Keratinocyte (primary cell): Measurements from ENCODE around the gene SCYGR2. TPM values are rescaled to one million over a fixed set of nuclear protein-coding genes. Genes with fewer than 3 reads are reported as not detected.

Experiments used
- DNase-seq: peaks from one replicate; pipeline ENCODE4 v3.0.0-alpha.2; 2011; ENCODE audit warnings: low read depth, missing footprints, low spot score
- FAIRE-seq: peaks from 2 replicates; lab custom pipeline; 2011; peaks lifted over from hg19 to GRCh38; lab: Jason Lieb, UNC
- H2AFZ ChIP-seq: 2 replicates; pipeline ENCODE4 v1.6.0; 2012; ENCODE audit warnings: low read length, control low read depth, inconsistent platforms; ENCODE audit not compliant: control insufficient read depth
- H3K27ac ChIP-seq: 2 replicates; pipeline ENCODE4 v1.5.1; 2011; ENCODE audit warnings: low read length; ENCODE audit not compliant: control insufficient read depth, insufficient read depth
- H3K27me3 ChIP-seq: 3 replicates; pipeline ENCODE4 v1.6.0; 2011; ENCODE audit warnings: low read length; ENCODE audit not compliant: control insufficient read depth, insufficient read depth; ENCODE audit errors: extremely low read depth
- H3K36me3 ChIP-seq, 2 experiments: 2 replicates in 1 of 2; 3 replicates in 1 of 2; pipeline ENCODE4 v1.5.1; 2011; ENCODE audit warnings: low read length in 2 of 2, mild to moderate bottlenecking in 1 of 2; ENCODE audit not compliant: control insufficient read depth in 2 of 2, insufficient read depth in 2 of 2; ENCODE audit errors: extremely low read depth in 1 of 2
- H3K4me1 ChIP-seq: 3 replicates; pipeline ENCODE4 v1.5.1; 2011; ENCODE audit warnings: low read length; ENCODE audit not compliant: control insufficient read depth, insufficient read depth; ENCODE audit errors: extremely low read depth
- H3K4me2 ChIP-seq: 3 replicates; pipeline ENCODE4 v1.6.0; 2011; ENCODE audit warnings: low read depth, low read length; ENCODE audit not compliant: control insufficient read depth, insufficient read depth; ENCODE audit errors: extremely low read depth
- H3K4me3 ChIP-seq, 3 experiments: fragments of 200-600 bp in 1 of 3; sonication (generic) in 1 of 3; 2 replicates in 2 of 3; 3 replicates in 1 of 3; pipeline ENCODE4 v1.5.1; 2011 to 2016; ENCODE audit warnings: low read length in 3 of 3, mild to moderate bottlenecking in 3 of 3, control low read depth in 2 of 3, inconsistent platforms in 1 of 3, low read depth in 1 of 3, mixed read lengths in 1 of 3, mixed run types in 1 of 3, moderate library complexity in 1 of 3; ENCODE audit not compliant: control insufficient read depth in 2 of 3, insufficient read depth in 2 of 3; ENCODE audit errors: extremely low read depth in 1 of 3
- H3K79me2 ChIP-seq: 2 replicates; pipeline ENCODE4 v1.6.0; 2012; ENCODE audit warnings: low read length; ENCODE audit not compliant: control insufficient read depth, insufficient read depth
- H3K9ac ChIP-seq: 3 replicates; pipeline ENCODE4 v1.6.0; 2011; ENCODE audit warnings: low read length; ENCODE audit not compliant: control insufficient read depth, insufficient read depth; ENCODE audit errors: extremely low read depth
- H3K9me1 ChIP-seq: 3 replicates; pipeline ENCODE4 v1.6.0; 2011; ENCODE audit warnings: low read length; ENCODE audit not compliant: control insufficient read depth, insufficient read depth; ENCODE audit errors: extremely low read depth
- H3K9me3 ChIP-seq: 2 replicates; pipeline ENCODE4 v1.5.1; 2012; ENCODE audit warnings: low read depth, low read length; ENCODE audit not compliant: control insufficient read depth
- H4K20me1 ChIP-seq: 3 replicates; pipeline ENCODE4 v1.6.0; 2011; ENCODE audit warnings: low read length; ENCODE audit not compliant: control insufficient read depth, insufficient read depth; ENCODE audit errors: extremely low read depth
- CTCF ChIP-seq, 3 experiments: IDR thresholded peaks in 1 of 3; conservative IDR thresholded peaks in 1 of 3; optimal IDR thresholded peaks in 1 of 3; 2 replicates in 2 of 3; 3 replicates in 1 of 3; pipeline versions ENCODE3 to v1.5.1; 2011; ENCODE audit warnings: low read length in 3 of 3, mild to moderate bottlenecking in 3 of 3, moderate library complexity in 2 of 3, control low read depth in 1 of 3, inconsistent platforms in 1 of 3; ENCODE audit not compliant: insufficient read depth in 2 of 3; ENCODE audit errors: extremely low read depth in 1 of 3
- EZH2 ChIP-seq: IDR thresholded peaks from one replicate; pipeline ENCODE4 v1.6.1; 2012; ENCODE audit warnings: inconsistent platforms, mild to moderate bottlenecking, low read length, moderate library complexity
- dilution Hi-C: fragments of 300-500 bp; cut with MboI; formaldehyde crosslinking; loops from one replicate; pipeline ENCODE4 v1.7.0; 2020; ENCODE audit warnings: low sequenced_read_pairs; ENCODE audit not compliant: extremely low pct_ligation_motif_present
- polyA plus RNA-seq, 5 experiments: library from polyadenylated mRNA; depleted of rRNA in 3 of 5; stranded (reverse) in 3 of 5; stranded (forward) in 1 of 5; unstranded in 1 of 5; fragments of >200 nt; gene quantifications; 1 replicate in 1 of 5; 2 replicates in 3 of 5; 3 replicates in 1 of 5; pipeline versions ENCODE4 v1.2.1 to v1.2.3, GENCODE V29; 2011 to 2012; ENCODE audit warnings: missing spikeins in 2 of 5, low read depth in 1 of 5, low replicate concordance in 1 of 5

SCYGR2 gene
- polyA plus RNA-seq, 1 donor (not counting 4 experiments of a cell fraction or from before 2014, with no cell fraction given) = not detected

GRCh38 chr2:227643990-227644551 lies 45.4 kb downstream of the SCYGR2 start:
- DNase-seq (no peak), FAIRE-seq (no peak)
- Histone ChIP-seq H2AFZ (no peak overlapping the region), H3K9me1 (no peaks in the 10 kb centered on the region), H3K4me3 (no peak overlapping the region), H3K36me3 (no peaks in the 10 kb centered on the region), H3K4me1 (no peaks in the 10 kb centered on the region), H3K9ac (no peak overlapping the region), H3K27me3 (no peaks in the 10 kb centered on the region), H3K4me2 (no peak overlapping the region), H4K20me1 (no peaks in the 10 kb centered on the region), H3K79me2 (no peaks in the 10 kb centered on the region), H3K9me3 (no peaks in the 10 kb centered on the region), H3K27ac (no peak overlapping the region)
- dilution Hi-C loops = no loop called here
- TF ChIP-seq CTCF (optimal IDR thresholded peaks at IDR 0.05 in 1 of 3, IDR thresholded peaks at IDR 0.05 in 1 of 3, conservative IDR thresholded peaks at IDR 0.05 in 1 of 3; ENCODE audit: extremely low read depth in 1 of 3, insufficient read depth in 2 of 3, low read length in 3 of 3) (no peak), EZH2 (no peak)

Other genes with a start within 250 kb of the SCYGR2 start
- gene TM4SF20, start 219.6 kb upstream of the SCYGR2 start, polyA plus RNA-seq = not detected in 3 replicates
- gene SCYGR1, start 210.9 kb upstream of the SCYGR2 start, polyA plus RNA-seq = not detected in 3 replicates
- 111 to 125 TPM (median 111 TPM) in 3 replicates for gene AGFG1, start 126.7 kb upstream of the SCYGR2 start, polyA plus RNA-seq
- gene SCYGR3, start 15.9 kb downstream of the SCYGR2 start, polyA plus RNA-seq = not detected in 3 replicates
- gene SCYGR4, start 18.6 kb downstream of the SCYGR2 start, polyA plus RNA-seq = not detected in 3 replicates
- gene SCYGR5, start 67.9 kb downstream of the SCYGR2 start, polyA plus RNA-seq = not detected in 3 replicates
- gene SLC19A3, start 119.1 kb downstream of the SCYGR2 start, polyA plus RNA-seq = 0.25 to 1.0 TPM (median 0.58 TPM) in 3 replicates
- gene SCYGR6, start 125.9 kb downstream of the SCYGR2 start, polyA plus RNA-seq = not detected in 3 replicates
- gene SCYGR7, start 129.4 kb downstream of the SCYGR2 start, polyA plus RNA-seq = not detected in 3 replicates
- not detected in 3 replicates for gene SCYGR8, start 147.0 kb downstream of the SCYGR2 start, polyA plus RNA-seq
- 0.70 to 13.5 TPM (median 5.2 TPM) in 3 replicates for gene CCL20, start 214.9 kb downstream of the SCYGR2 start, polyA plus RNA-seq